H1 (cell line): Measurements from ENCODE around the gene KCTD2. TPM values are rescaled to one million over a fixed set of nuclear protein-coding genes. Genes with fewer than 3 reads are reported as not detected.

Experiments
- CTCF ChIA-PET: fragments of 300-600 bp; sonication (Branson Sonifier 250); formaldehyde crosslinking; loops from one replicate; lab custom pipeline; 2021; ENCODE audit not compliant: partially characterized antibody; lab: Charles Lee
- POLR2A ChIA-PET: fragments of 300-600 bp; sonication (Branson Sonifier 250); formaldehyde crosslinking; loops from one replicate; lab custom pipeline; 2021; ENCODE audit warnings: inconsistent platforms; ENCODE audit not compliant: partially characterized antibody; lab: Charles Lee
- DNase-seq, 2 experiments: peaks; one replicate each; pipeline versions ENCODE4 v3.0.0 to v3.0.0-alpha.2; 2010 to 2022; ENCODE audit warnings: low spot score in 2 of 2, low read depth in 1 of 2, mixed read lengths in 1 of 2
- FAIRE-seq: peaks from 2 replicates; lab custom pipeline; 2011; peaks lifted over from hg19 to GRCh38; lab: Jason Lieb, UNC
- H2AFZ ChIP-seq: 2 replicates; pipeline ENCODE4 v1.8.1; 2012; ENCODE audit warnings: low read length, inconsistent platforms
- H2AK5ac ChIP-seq: 2 replicates; pipeline ENCODE4 v1.6.1; 2013; ENCODE audit warnings: low read depth, low read length
- H2BK120ac ChIP-seq: replicated peaks from 2 replicates; pipeline ENCODE3; 2013; ENCODE audit warnings: low read depth, low read length, inconsistent platforms
- H2BK12ac ChIP-seq: 2 replicates; pipeline ENCODE4 v1.6.1; 2013; ENCODE audit warnings: low read depth, low read length
- H2BK15ac ChIP-seq: 2 replicates; pipeline ENCODE4 v1.6.1; 2013; ENCODE audit warnings: low read length
- H2BK20ac ChIP-seq: 2 replicates; pipeline ENCODE4 v1.6.1; 2013; ENCODE audit warnings: low read length
- H2BK5ac ChIP-seq: 2 replicates; pipeline ENCODE4 v1.6.1; 2013; ENCODE audit warnings: low read depth, low read length
- H3K14ac ChIP-seq: 2 replicates; pipeline ENCODE4 v1.6.1; 2013; ENCODE audit warnings: inconsistent platforms; ENCODE audit not compliant: insufficient read length
- H3K18ac ChIP-seq: 2 replicates; pipeline ENCODE4 v1.6.1; 2013; ENCODE audit warnings: low read length; ENCODE audit errors: extremely low read depth
- H3K23ac ChIP-seq: 2 replicates; pipeline ENCODE4 v1.6.1; 2013; ENCODE audit warnings: inconsistent platforms; ENCODE audit not compliant: insufficient read length
- H3K23me2 ChIP-seq: 2 replicates; pipeline ENCODE4 v1.6.1; 2013; ENCODE audit warnings: low read depth, low read length
- H3K27ac ChIP-seq: 2 replicates; pipeline ENCODE4 v1.6.1; 2011; ENCODE audit warnings: low read depth, low read length, inconsistent platforms
- H3K27me3 ChIP-seq, 4 experiments: replicated peaks in 1 of 4; 1 replicate in 1 of 4; 2 replicates in 3 of 4; pipeline versions ENCODE4 v1.6.1 to v1.8.1; 2011 to 2013; ENCODE audit warnings: low read length in 3 of 4, mild to moderate bottlenecking in 3 of 4, inconsistent platforms in 2 of 4, mixed read lengths in 2 of 4, moderate library complexity in 1 of 4; ENCODE audit not compliant: control insufficient read depth in 3 of 4, insufficient read depth in 3 of 4; ENCODE audit errors: extremely low read depth in 1 of 4
- H3K36me3 ChIP-seq, 4 experiments: 2 replicates each; pipeline versions ENCODE4 v1.6.1 to v1.8.1; 2011 to 2013; ENCODE audit warnings: mild to moderate bottlenecking in 4 of 4, low read length in 3 of 4, moderate library complexity in 2 of 4, control low read depth in 1 of 4, inconsistent platforms in 1 of 4; ENCODE audit not compliant: insufficient read depth in 4 of 4, control insufficient read depth in 2 of 4
- H3K4ac ChIP-seq: replicated peaks from 2 replicates; pipeline ENCODE3; 2013; ENCODE audit warnings: low read length, low read depth, mixed read lengths, inconsistent platforms; ENCODE audit not compliant: insufficient read length
- H3K4me1 ChIP-seq, 4 experiments: replicated peaks in 1 of 4; 1 replicate in 1 of 4; 2 replicates in 3 of 4; pipeline versions ENCODE4 v1.6.1 to v1.8.1; 2011 to 2013; ENCODE audit warnings: low read length in 3 of 4, inconsistent platforms in 2 of 4, mixed read lengths in 1 of 4; ENCODE audit not compliant: insufficient read depth in 4 of 4, control insufficient read depth in 3 of 4
- H3K4me2 ChIP-seq, 2 experiments: 2 replicates each; pipeline versions ENCODE4 v1.6.1 to v1.8.1; 2011 to 2013; ENCODE audit warnings: low read depth in 2 of 2, low read length in 2 of 2, control low read depth in 1 of 2, inconsistent platforms in 1 of 2, mild to moderate bottlenecking in 1 of 2; ENCODE audit not compliant: insufficient read depth in 1 of 2
- H3K4me3 ChIP-seq, 4 experiments: fragments of 200-600, 300-600 bp in 1 of 4; sonication (generic), shearing (Covaris generic), sonication (Bioruptor Twin) in 1 of 4; 2 replicates each; pipeline versions ENCODE4 v1.5.1 to v1.8.1; 2011 to 2016; ENCODE audit warnings: low read length in 4 of 4, low read depth in 3 of 4, control low read depth in 2 of 4, inconsistent platforms in 2 of 4, mild to moderate bottlenecking in 2 of 4, mixed read lengths in 1 of 4, moderate library complexity in 1 of 4; ENCODE audit not compliant: insufficient read depth in 2 of 4; ENCODE audit errors: extremely low read depth in 1 of 4
- H3K56ac ChIP-seq: replicated peaks from 2 replicates; pipeline ENCODE3; 2013; ENCODE audit warnings: low read depth, mild to moderate bottlenecking, mixed read lengths, low read length, inconsistent platforms; ENCODE audit not compliant: insufficient read length
- H3K79me1 ChIP-seq: 2 replicates; pipeline ENCODE4 v1.6.1; 2013; ENCODE audit warnings: low read depth, low read length, control low read depth
- H3K79me2 ChIP-seq, 2 experiments: 2 replicates each; pipeline versions ENCODE4 v1.6.1 to v1.8.1; 2012 to 2013; ENCODE audit warnings: low read length in 2 of 2, mild to moderate bottlenecking in 2 of 2, inconsistent platforms in 1 of 2; ENCODE audit not compliant: insufficient read depth in 2 of 2, control insufficient read depth in 1 of 2
- H3K9ac ChIP-seq, 4 experiments: replicated peaks in 1 of 4; 1 replicate in 1 of 4; 2 replicates in 3 of 4; pipeline versions ENCODE4 v1.6.1 to v1.8.1; 2011 to 2013; ENCODE audit warnings: low read depth in 3 of 4, low read length in 3 of 4, control low read depth in 2 of 4, mild to moderate bottlenecking in 2 of 4, moderate library complexity in 2 of 4, inconsistent platforms in 1 of 4; ENCODE audit errors: extremely low read depth in 1 of 4
- H3K9me3 ChIP-seq, 2 experiments: 2 replicates each; pipeline versions ENCODE4 v1.6.1 to v1.8.1; 2012 to 2013; ENCODE audit warnings: mild to moderate bottlenecking in 2 of 2, moderate library complexity in 2 of 2, control low read depth in 1 of 2, inconsistent platforms in 1 of 2, low read depth in 1 of 2, low read length in 1 of 2, mixed read lengths in 1 of 2; ENCODE audit not compliant: insufficient read depth in 2 of 2
- H4K20me1 ChIP-seq, 2 experiments: replicated peaks in 1 of 2; 2 replicates each; pipeline versions ENCODE3 to v1.8.1; 2011 to 2013; ENCODE audit warnings: inconsistent platforms in 2 of 2, low read length in 2 of 2, mild to moderate bottlenecking in 1 of 2; ENCODE audit not compliant: insufficient read depth in 2 of 2, control insufficient read depth in 1 of 2
- H4K5ac ChIP-seq: 2 replicates; pipeline ENCODE4 v1.6.1; 2013; ENCODE audit warnings: low read length, low read depth, mixed read lengths, inconsistent platforms; ENCODE audit not compliant: insufficient read length
- H4K8ac ChIP-seq: 2 replicates; pipeline ENCODE4 v1.8.0; 2013; ENCODE audit warnings: mild to moderate bottlenecking, moderate library complexity, low read length, inconsistent platforms; ENCODE audit not compliant: insufficient read depth; ENCODE audit errors: extremely low read depth
- H4K91ac ChIP-seq: replicated peaks from 2 replicates; pipeline ENCODE3; 2013; ENCODE audit warnings: low read length, mixed read lengths, inconsistent platforms; ENCODE audit not compliant: insufficient read length
- EP300 ChIP-seq, 2 experiments: IDR thresholded peaks; 1 replicate in 1 of 2; 2 replicates in 1 of 2; pipeline ENCODE4 v1.6.1; 2011 to 2012; ENCODE audit warnings: low read depth in 2 of 2, low read length in 2 of 2, mild to moderate bottlenecking in 2 of 2, borderline replicate concordance in 1 of 2, inconsistent platforms in 1 of 2, moderate library complexity in 1 of 2
- JUND ChIP-seq: IDR thresholded peaks from 2 replicates; pipeline ENCODE4 v1.6.1; 2011; ENCODE audit warnings: mild to moderate bottlenecking, improper control_type of control experiment, low read length
- NRF1 ChIP-seq: IDR thresholded peaks from 2 replicates; pipeline ENCODE4 v1.6.1; 2011; ENCODE audit warnings: mild to moderate bottlenecking, low read depth, low read length, improper control_type of control experiment
- POLR2AphosphoS5 ChIP-seq: IDR thresholded peaks from 2 replicates; pipeline ENCODE4 v1.6.1; 2011; ENCODE audit warnings: low read depth, low read length
- SRF ChIP-seq: IDR thresholded peaks from 2 replicates; pipeline ENCODE4 v1.6.1; 2011; ENCODE audit warnings: mild to moderate bottlenecking, low read depth, low read length, moderate library complexity
- USF2 ChIP-seq: IDR thresholded peaks from 2 replicates; pipeline ENCODE4 v1.6.1; 2011; ENCODE audit warnings: low read length, improper control_type of control experiment
- WGBS, 2 experiments: shearing (Covaris generic) in 1 of 2; methylation state at CpG; one replicate each; pipeline versions ENCODE4 v1.1.6 to v1.1.7; 2013 to 2015; ENCODE audit warnings: low lambda C conversion rate in 2 of 2, mixed read lengths in 2 of 2, inconsistent platforms in 1 of 2, low coverage in 1 of 2, missing lambda C conversion rate in 1 of 2; ENCODE audit not compliant: insufficient replicate concordance in 2 of 2, insufficient coverage in 1 of 2, insufficient read length in 1 of 2; ENCODE audit errors: extremely low coverage in 1 of 2, missing lambda C conversion rate in 1 of 2; 5-methylcytosine and 5-hydroxymethylcytosine counted together
- long read RNA-seq, 2 experiments: library from RNA in 1 of 2; library from capped mRNA in 1 of 2; stranded (forward); transcript quantifications; one replicate each; pipeline ENCODE4 v2.0.0, GENCODE V29; 2021; ENCODE audit warnings: inconsistent platforms in 1 of 2
- polyA minus RNA-seq, 3 experiments: library from RNA; depleted of rRNA, polyadenylated mRNA; stranded (reverse); fragments of >200 nt; gene quantifications; 1 replicate in 2 of 3; 2 replicates in 1 of 3; pipeline ENCODE4 v1.2.3, GENCODE V29; 2011
- polyA plus RNA-seq, 7 experiments: library from polyadenylated mRNA; depleted of rRNA in 3 of 7; stranded (reverse) in 5 of 7; unstranded in 2 of 7; fragments of >200 nt in 5 of 7; fragments of 200-250 nt in 2 of 7; gene quantifications; 1 replicate in 5 of 7; 2 replicates in 1 of 7; 4 replicates in 1 of 7; pipeline versions ENCODE4 v1.2.1 to v1.2.3, GENCODE V29; 2011 to 2013; ENCODE audit warnings: missing spikeins in 2 of 7, mixed read lengths in 2 of 7
- total RNA-seq: library from RNA; stranded (reverse); fragmentation: NEBNext Ultra II Directional; extraction: Animal tissue kit (Norgen Biotek cat#: 25700); gene quantifications from 2 replicates; pipeline ENCODE4 v1.2.1, GENCODE V29; 2021

KCTD2 gene
- total RNA-seq, result 33.7 and 34.1 TPM in 2 replicates
- 32.6 and 36.8 TPM in 2 replicates for polyA plus RNA-seq (2011; rRNA removed)
- 34.2 TPM for polyA plus RNA-seq (2011; cell fraction: cytosol; rRNA removed)
- polyA plus RNA-seq (2011; cell fraction: nucleus; rRNA removed), result 34.2 TPM
- 28.4 to 33.2 TPM (median 30.1 TPM) in 4 replicates for polyA plus RNA-seq (2012, experiment 1 of 2)
- 27.2 TPM for polyA plus RNA-seq (2012, experiment 2 of 2)
- 19.6 TPM for polyA plus RNA-seq (2013, experiment 1 of 2)
- 19.1 TPM for polyA plus RNA-seq (2013, experiment 2 of 2)
- 40.0 and 40.9 TPM in 2 replicates for polyA minus RNA-seq (2011; rRNA and poly(A)+ RNA removed)
- polyA minus RNA-seq (2011; cell fraction: cytosol; rRNA and poly(A)+ RNA removed), result 16.6 TPM
- 13.5 TPM for polyA minus RNA-seq (2011; cell fraction: nucleus; rRNA and poly(A)+ RNA removed)
- long read RNA-seq, experiment 1, transcript KCTD2-201 (6 exons, 3,635 nt), result major isoform, 6 of 25 reads
- long read RNA-seq, experiment 1, partial matches to known transcripts, result 1 of 25 reads
- long read RNA-seq, experiment 1, other reads (novel, unspliced or antisense), result 18 of 25 reads
- long read RNA-seq, experiment 2, partial matches to known transcripts, result 0 of 2 reads
- long read RNA-seq, experiment 2, other reads (novel, unspliced or antisense), result 2 of 2 reads

GRCh38 chr17:75046407-75047289 lies at the start of gene KCTD2, which contains the start of gene ATP5PD:
Gene KCTD2 (plus strand): TSS chr17:75047225. CDS start chr17:75047251, 26 bp downstream.
Gene ATP5PD (minus strand): TSS chr17:75046969. CDS start chr17:75042650, 4,319 bp downstream.
- Histone ChIP-seq H3K9ac (peak within 1 kb of the TSS; percentile 70 to 85 (median 81)), H4K20me1 (peaks cover under 1 to 3% of the 10 kb centered on the region in 2 experiments), H3K4me2 (peak within 1 kb of the TSS; percentile 82 to 97), H3K79me1 (peaks cover 4% of the 10 kb centered on the region; the same call in 1 of the 2 replicates), H2AFZ (no peak within 1 kb of the TSS), H2AK5ac (no peak within 1 kb of the TSS), H3K79me2 (peaks cover 8 to 36% of the 10 kb centered on the region in 2 experiments), H3K56ac (peak within 1 kb of the TSS; percentile 93), H3K23me2 (no peaks in the 10 kb centered on the region; the same call in 1 of the 2 replicates), H3K27ac (peak within 1 kb of the TSS; percentile 75; the same call in 1 of the 2 replicates), H3K9me3 (no peaks in the 10 kb centered on the region), H4K8ac (peak within 1 kb of the TSS; percentile 85), H3K4ac (peak within 1 kb of the TSS; percentile 94), H3K4me3 (peak within 1 kb of the TSS; percentile 86 to 98 (median 97)), H4K5ac (peak within 1 kb of the TSS; percentile 96), H2BK20ac (no peak within 1 kb of the TSS), H2BK120ac (no peak within 1 kb of the TSS), H3K4me1 (peaks cover 4 to 20% (median 5%) of the 10 kb centered on the region in 4 experiments; a peak in 6 of 7 replicates), H3K36me3 (peaks cover 0 to 31% (median 9%) of the 10 kb centered on the region in 4 experiments; a peak in 6 of 8 replicates), H2BK12ac (peak within 1 kb of the TSS; percentile 55; the same call in 1 of the 2 replicates), H2BK15ac (peak within 1 kb of the TSS; percentile 12; the same call in 1 of the 2 replicates), H4K91ac (peak within 1 kb of the TSS; percentile 75), H3K14ac (no peak within 1 kb of the TSS), H3K18ac (peak within 1 kb of the TSS; percentile 11), H2BK5ac (peak within 1 kb of the TSS; percentile 98), H3K23ac (no peak within 1 kb of the TSS), H3K27me3 (no peaks in the 10 kb centered on the region)
- WGBS, 2 experiments, result 2% methylated on average over 44 of the region's 72 CpGs; no CpG with 5 or more reads in 1 of the 2 experiments
- ChIA-PET CTCF (interaction anchor here (0.5 to 2.2 kb wide), 2 partner anchors 15 to 60 kb away, joined by 4 to 10 read pairs; no protein-coding TSS in a partner anchor), POLR2A (interaction anchor here (0.5 to 4.8 kb wide), 20 partner anchors 9 to 192 kb away, joined by 3 to 20 read pairs (median 3); partner anchors contain the start of genes CDR2L, HID1, MRPL58 and NT5C)
- DNase-seq, result peak; percentile 86 to 94
- no peak for FAIRE-seq
- TF ChIP-seq USF2 (no peak), SRF (no peak), NRF1 (no peak), EP300 (IDR thresholded peaks at IDR 0.05; ENCODE audit: borderline replicate concordance in 1 of 2, low read depth in 2 of 2, low read length in 2 of 2) (peak in 1 of 2 experiments; percentile 99; a peak in 2 of 3 replicates), POLR2AphosphoS5 (peak; percentile 90), JUND (peak; percentile 91)
